H9 (cell line): Measurements from ENCODE around the gene ATRN. TPM values are rescaled to one million over a fixed set of nuclear protein-coding genes. Genes with fewer than 3 reads are reported as not detected.

Source experiments
- DNase-seq: peaks from one replicate; pipeline ENCODE4 v3.0.0-alpha.2; 2017
- H2AFZ ChIP-seq: one replicate; pipeline ENCODE4 v1.6.1; 2013; ENCODE audit warnings: mild to moderate bottlenecking, low read length, control low read depth, moderate library complexity
- H2AK5ac ChIP-seq: 2 replicates; pipeline ENCODE4 v1.6.1; 2013; ENCODE audit warnings: low read length, control low read depth, mixed read lengths; ENCODE audit not compliant: insufficient read length
- H2BK120ac ChIP-seq: one replicate; pipeline ENCODE4 v1.6.1; 2013; ENCODE audit warnings: low read depth, mild to moderate bottlenecking, low read length, control low read depth, inconsistent platforms; ENCODE audit not compliant: poor library complexity, severe bottlenecking
- H2BK12ac ChIP-seq: 2 replicates; pipeline ENCODE4 v1.6.1; 2013; ENCODE audit warnings: low read length, control low read depth, mixed read lengths, low read depth; ENCODE audit not compliant: insufficient read length
- H2BK15ac ChIP-seq: 2 replicates; pipeline ENCODE4 v1.6.1; 2013; ENCODE audit warnings: low read depth, low read length, control low read depth
- H2BK20ac ChIP-seq: one replicate; pipeline ENCODE4 v1.6.1; 2013; ENCODE audit warnings: low read depth, mild to moderate bottlenecking, low read length, control low read depth, inconsistent platforms; ENCODE audit not compliant: poor library complexity, severe bottlenecking
- H2BK5ac ChIP-seq: 2 replicates; pipeline ENCODE4 v1.6.1; 2013; ENCODE audit warnings: low read length, control low read depth, mixed read lengths; ENCODE audit not compliant: insufficient read length
- H3K14ac ChIP-seq: 2 replicates; pipeline ENCODE4 v1.6.1; 2013; ENCODE audit warnings: low read length, control low read depth; ENCODE audit not compliant: insufficient read depth
- H3K18ac ChIP-seq: 2 replicates; pipeline ENCODE4 v1.6.1; 2013; ENCODE audit warnings: low read depth, mild to moderate bottlenecking, mixed read lengths, low read length, control low read depth; ENCODE audit not compliant: insufficient read length
- H3K23ac ChIP-seq: 2 replicates; pipeline ENCODE4 v1.6.1; 2013; ENCODE audit warnings: low read length, control low read depth, mixed read lengths, low read depth; ENCODE audit not compliant: insufficient read length
- H3K23me2 ChIP-seq: 2 replicates; pipeline ENCODE4 v1.6.1; 2013; ENCODE audit warnings: low read depth, mild to moderate bottlenecking, mixed read lengths, low read length, control low read depth; ENCODE audit not compliant: insufficient read length, poor library complexity, severe bottlenecking
- H3K27ac ChIP-seq: 2 replicates; pipeline ENCODE4 v1.5.1; 2013; ENCODE audit warnings: low read length, control low read depth, mixed read lengths, low read depth; ENCODE audit not compliant: insufficient read length
- H3K27me3 ChIP-seq: 2 replicates; pipeline ENCODE4 v1.6.1; 2013; ENCODE audit warnings: low read length, control low read depth, inconsistent platforms; ENCODE audit not compliant: insufficient read depth
- H3K4ac ChIP-seq: 2 replicates; pipeline ENCODE4 v1.6.1; 2013; ENCODE audit warnings: low read depth, mild to moderate bottlenecking, control low read depth, inconsistent platforms, low read length, moderate library complexity
- H3K4me1 ChIP-seq: 2 replicates; pipeline ENCODE4 v1.6.1; 2013; ENCODE audit warnings: low read length, control low read depth, inconsistent platforms; ENCODE audit not compliant: insufficient read depth
- H3K4me2 ChIP-seq: 2 replicates; pipeline ENCODE4 v1.6.1; 2013; ENCODE audit warnings: low read length, control low read depth, mixed read lengths; ENCODE audit not compliant: insufficient read length, insufficient read depth
- H3K56ac ChIP-seq: 2 replicates; pipeline ENCODE4 v1.6.1; 2013; ENCODE audit warnings: low read depth, mild to moderate bottlenecking, mixed read lengths, low read length, control low read depth; ENCODE audit not compliant: insufficient read length
- H3K79me1 ChIP-seq: 2 replicates; pipeline ENCODE4 v1.6.1; 2013; ENCODE audit warnings: low read depth, mild to moderate bottlenecking, moderate library complexity, low read length, control low read depth, inconsistent platforms; ENCODE audit not compliant: insufficient read depth, poor library complexity, severe bottlenecking
- H3K79me2 ChIP-seq: 2 replicates; pipeline ENCODE4 v1.6.1; 2013; ENCODE audit warnings: low read length, control low read depth, inconsistent platforms; ENCODE audit not compliant: insufficient read depth
- H3K9ac ChIP-seq: 2 replicates; pipeline ENCODE4 v1.6.1; 2013; ENCODE audit warnings: low read length, control low read depth, mixed read lengths; ENCODE audit not compliant: insufficient read length; ENCODE audit errors: extremely low read depth
- H3K9me3 ChIP-seq: one replicate; pipeline ENCODE4 v1.6.1; 2013; ENCODE audit warnings: low read depth, low read length, inconsistent platforms; ENCODE audit not compliant: control insufficient read depth
- H3T11ph ChIP-seq: one replicate; pipeline ENCODE4 v1.6.1; 2013; ENCODE audit warnings: mild to moderate bottlenecking, low read length, control low read depth, inconsistent platforms
- H4K20me1 ChIP-seq: one replicate; pipeline ENCODE4 v1.6.1; 2013; ENCODE audit not compliant: control insufficient read depth, insufficient read length, insufficient read depth
- H4K5ac ChIP-seq: 2 replicates; pipeline ENCODE4 v1.6.1; 2013; ENCODE audit warnings: low read depth, mild to moderate bottlenecking, mixed read lengths, low read length, control low read depth; ENCODE audit not compliant: insufficient read length
- H4K8ac ChIP-seq: replicated peaks from 2 replicates; pipeline ENCODE4 v1.6.1; 2013; ENCODE audit warnings: low read length, control low read depth, mixed read lengths, low read depth; ENCODE audit not compliant: insufficient read length
- H4K91ac ChIP-seq: 2 replicates; pipeline ENCODE4 v1.6.1; 2013; ENCODE audit warnings: low read depth, mild to moderate bottlenecking, moderate library complexity, mixed read lengths, low read length, control low read depth; ENCODE audit not compliant: insufficient read length
- H3K27ac Mint-ChIP-seq, 3 experiments: 2 replicates in 2 of 3; 3 replicates in 1 of 3; pipeline ENCODE4 v1.8.0; 2020 to 2021; ENCODE audit warnings: mixed read lengths in 3 of 3, mild to moderate bottlenecking in 1 of 3, moderate library complexity in 1 of 3
- H3K27me3 Mint-ChIP-seq: 2 replicates; pipeline ENCODE4 v1.8.0; 2021; ENCODE audit warnings: low read depth, mild to moderate bottlenecking, moderate library complexity, mixed read lengths
- H3K36me3 Mint-ChIP-seq, 3 experiments: 2 replicates in 2 of 3; 3 replicates in 1 of 3; pipeline ENCODE4 v1.8.0; 2020 to 2021; ENCODE audit warnings: low read depth in 3 of 3, mixed read lengths in 3 of 3; ENCODE audit not compliant: insufficient read depth in 1 of 3
- H3K4me1 Mint-ChIP-seq, 2 experiments: 2 replicates each; pipeline ENCODE4 v1.8.0; 2020; ENCODE audit warnings: mixed read lengths in 2 of 2
- H3K4me3 Mint-ChIP-seq, 2 experiments: 2 replicates in 1 of 2; 3 replicates in 1 of 2; pipeline ENCODE4 v1.8.0; 2020 to 2021; ENCODE audit warnings: mild to moderate bottlenecking in 2 of 2, mixed read lengths in 2 of 2, moderate library complexity in 1 of 2
- H3K9me3 Mint-ChIP-seq, 2 experiments: 2 replicates in 1 of 2; 3 replicates in 1 of 2; pipeline ENCODE4 v1.8.0; 2020; ENCODE audit warnings: mild to moderate bottlenecking in 2 of 2, mixed read lengths in 2 of 2, moderate library complexity in 1 of 2
- CTCF ChIP-seq: fragments of 200-600 bp; sonication (generic); conservative IDR thresholded peaks from 3 replicates; pipeline ENCODE4 v1.8.0; 2021; ENCODE audit warnings: antibody characterized with exemption, mild to moderate bottlenecking
- WGBS: extraction: QIAGEN DNeasy Blood & Tissue Kit; methylation state at CpG from one replicate; pipeline ENCODE4 v1.1.7; 2013; ENCODE audit warnings: missing lambda C conversion rate, low lambda C conversion rate, mixed read lengths; ENCODE audit not compliant: insufficient read length; ENCODE audit errors: extremely low coverage; 5-methylcytosine and 5-hydroxymethylcytosine counted together
- total RNA-seq: library from RNA; stranded (reverse); gene quantifications from 2 replicates; pipeline ENCODE4 v1.2.1, GENCODE V29; 2021

Gene ATRN
- total RNA-seq, 1 experiment from 2014 or later: 23.1 TPM

GRCh38 chr20:3672547-3673171, 201.8 kb downstream of the ATRN start:
- Mint-ChIP-seq H3K9me3 (no peaks in the 10 kb centered on the region), H3K27me3 (peaks cover 29% of the 10 kb centered on the region), H3K36me3 (0 out of 7 replicates have a peak, but pooled peaks cover 0 to 3% (median 0%) of the 10 kb centered on the region in 3 experiments), H3K27ac (no peak overlapping the region; a peak in 1 of 7 replicates), H3K4me1 (peaks cover 13 to 22% of the 10 kb centered on the region in 2 experiments), H3K4me3 (no peak overlapping the region)
- Histone ChIP-seq H2AK5ac (no peak overlapping the region), H3K79me2 (no peaks in the 10 kb centered on the region), H2BK15ac (no peak overlapping the region), H3K9ac (no peak overlapping the region), H3K14ac (no peak overlapping the region), H3K18ac (no peak overlapping the region), H3K4me1 (no peaks in the 10 kb centered on the region), H3K4ac (no peak overlapping the region), H4K20me1 (no peaks in the 10 kb centered on the region), H3K23me2 (no peaks in the 10 kb centered on the region), H3T11ph (no peak overlapping the region), H4K5ac (no peak overlapping the region), H2AFZ (no peak overlapping the region), H3K27me3 (0 out of 2 replicates have a peak, but pooled peaks cover 2% of the 10 kb centered on the region), H4K91ac (no peak overlapping the region), H2BK120ac (no peak overlapping the region), H3K79me1 (no peaks in the 10 kb centered on the region), H3K23ac (no peak overlapping the region), H4K8ac (no peak overlapping the region), H2BK5ac (no peak overlapping the region), H2BK20ac (no peak overlapping the region), H3K56ac (no peak overlapping the region), H3K9me3 (no peaks in the 10 kb centered on the region), H3K4me2 (no peak overlapping the region), H2BK12ac (no peak overlapping the region), H3K27ac (no peak overlapping the region)
- WGBS: no CpG with 5 or more reads among the region's 58 CpGs
- DNase-seq: peak; percentile 52
- TF ChIP-seq CTCF: 0 out of 3 replicates have a peak, but pooled peaks have one; percentile 18
